ENCODE data around the gene ZNF771. TPM values are rescaled to one million over a fixed set of nuclear protein-coding genes. Genes with fewer than 3 reads are reported as not detected.

ZNF771 gene
- total and polyA plus RNA-seq, 9 of the 15 experiments (the other 6 are each of a cell fraction or from before 2014, with no cell fraction given) = 1.5 to 12.6 (median 4.4) TPM

- TF ChIP-seq POLR2A (conservative IDR thresholded peaks at IDR 0.05) = peak; percentile 76
- TF ChIP-seq HMGXB4 (CRISPR knock-in tag; IDR thresholded peaks at IDR 0.05) = 0 out of 2 replicates have a peak, but pooled peaks have one; percentile 33
- no peak for TF ChIP-seq STAT5A (IDR thresholded peaks at IDR 0.05; ENCODE audit: borderline replicate concordance, low read length)
Measured at GRCh38 chr16:30377050-30377811, 30.2 kb upstream of the ZNF771 start (continued).

- FAIRE-seq (no peak), DNase-seq (ENCODE audit: extremely low read depth in 1 of 4, low spot score in 3 of 4) (peak in 1 of 4 experiments; percentile 95), ATAC-seq (peak; percentile 47)
- H3K9me1 ChIP-seq (ENCODE audit: control insufficient read depth, insufficient read depth, low read length) = no peaks in the 10 kb centered on the region
- H3K4me2 ChIP-seq (ENCODE audit: insufficient read depth, low read length) = peak overlapping the region; percentile 81
- intact Hi-C loops (cut with micrococcal nuclease) (loop anchor here (10.0 kb wide), 1 partner anchor 313 kb away; the partner anchor contains the start of gene ALDOA), in situ Hi-C loops (cut with MboI) (no loop called here)
- POLR2A ChIA-PET = interaction anchor here (0.6 to 2.3 kb wide), 6 partner anchors 13 to 519 kb away, joined by 3 to 6 read pairs (median 4); partner anchors contain the start of genes CD2BP2 and CTF1
- peak overlapping the region; percentile 81 to 88 for H3K9ac ChIP-seq (ENCODE audit: insufficient read depth in 1 of 2, low read depth in 2 of 2, low read length in 2 of 2)
- no peaks in the 10 kb centered on the region for H3K9me3 ChIP-seq (replicated peaks; ENCODE audit: control insufficient read depth, insufficient read depth, low read depth, low read length)
- BruUV-seq (replicated peaks) = TSS peak; percentile 89
- peak overlapping the region; percentile 55 for H3K4me3 ChIP-seq
- H3K79me2 ChIP-seq (ENCODE audit: control insufficient read depth, insufficient read depth, low read length) = peaks cover 16% of the 10 kb centered on the region
- peak overlapping the region; percentile 92 for H3K27ac ChIP-seq (ENCODE audit: extremely low read depth, low read depth, low read length)
- peaks cover 45 to 63% of the 10 kb centered on the region in 2 experiments for H3K4me1 ChIP-seq (replicated peaks in 1 of 2; ENCODE audit: control insufficient read depth in 2 of 2, insufficient read depth in 2 of 2, low read length in 2 of 2)
- no peaks in the 10 kb centered on the region for H4K20me1 ChIP-seq (replicated peaks; ENCODE audit: control insufficient read depth, insufficient read depth, low read length)
- under 1% methylated on average over 30 of the region's 39 CpGs for WGBS (ENCODE audit: insufficient coverage, low coverage, missing lambda C conversion rate)
- no peaks in the 10 kb centered on the region for H3K27me3 ChIP-seq (ENCODE audit: control insufficient read depth in 2 of 2, insufficient read depth in 2 of 2, low read length in 2 of 2)
- peaks cover 7% of the 10 kb centered on the region; the same call in 1 of the 3 replicates for H3K36me3 ChIP-seq (ENCODE audit: control insufficient read depth, insufficient read depth, low read length)
- peak overlapping the region; percentile 68 for H2AFZ ChIP-seq (ENCODE audit: low read depth, low read length)
- CTCF ChIA-PET (ENCODE audit: low intra/inter-chr PET ratio) = no interaction called here
- TF ChIP-seq POU5F1 (IDR thresholded peaks at IDR 0.05; ENCODE audit: borderline replicate concordance, low read depth, low read length, partially characterized antibody) (no peak), ZSCAN29 (IDR thresholded peaks at IDR 0.05) (peak; percentile 28; the same call in 1 of the 2 replicates), PML (IDR thresholded peaks at IDR 0.05; ENCODE audit: low read length) (peak; percentile 64; the same call in 1 of the 2 replicates), HNRNPLL (IDR thresholded peaks at IDR 0.05; ENCODE audit: low read depth, low read length, poor library complexity, severe bottlenecking) (peak; percentile 27), ZNF707 (CRISPR knock-in tag; conservative IDR thresholded peaks at IDR 0.05) (peak; percentile 84), ZNF316 (IDR thresholded peaks at IDR 0.05) (peak; percentile 75), PRDM10 (IDR thresholded peaks at IDR 0.05; ENCODE audit: partially characterized antibody) (peak; percentile 76), RBBP5 (IDR thresholded peaks at IDR 0.05; ENCODE audit: borderline replicate concordance, insufficient read depth, low read length, poor library complexity, severe bottlenecking) (peak; percentile 4), MTA1 (IDR thresholded peaks at IDR 0.05; ENCODE audit: borderline replicate concordance) (0 out of 2 replicates have a peak, but pooled peaks have one; percentile 42)
Measured at GRCh38 chr16:30377812-30378235, 29.6 kb upstream of the ZNF771 start.

Data from K562 (cell line).